Colonic mucosa (tissue), 4 donors: ENCODE results near the gene APBB2. TPM values are rescaled to one million over a fixed set of nuclear protein-coding genes. Genes with fewer than 3 reads are reported as not detected.
A peak's percentile ranks its signal among the peaks of the same experiment; 100 is the strongest.

Experiments
- DNase-seq: peaks from one replicate; pipeline ENCODE4 v3.0.0-alpha.2; 2020
- H3K27ac ChIP-seq: fragments of 200-600 bp; one replicate; pipeline ENCODE4 v1.8.0; 2021
- H3K27me3 ChIP-seq: fragments of 200-600 bp; one replicate; pipeline ENCODE4 v1.8.0; 2021
- H3K36me3 ChIP-seq: fragments of 200-600 bp; one replicate; pipeline ENCODE4 v1.8.0; 2021
- H3K4me1 ChIP-seq: fragments of 200-600 bp; one replicate; pipeline ENCODE4 v1.8.0; 2021; ENCODE audit warnings: mild to moderate bottlenecking
- H3K4me3 ChIP-seq: fragments of 200-600 bp; one replicate; pipeline ENCODE4 v1.8.0; 2021
- H3K9ac ChIP-seq, 2 donors: one replicate each; pipeline ENCODE4 v1.7.0; 2013; ENCODE audit warnings: control low read depth in 2 of 2, low read depth in 2 of 2, low read length in 2 of 2
- H3K9me3 ChIP-seq: fragments of 200-600 bp; one replicate; pipeline ENCODE4 v1.8.0; 2021
- CTCF ChIP-seq: fragments of 200-600 bp; IDR thresholded peaks from one replicate; pipeline ENCODE4 v1.8.0; 2022; ENCODE audit warnings: antibody characterized with exemption, mild to moderate bottlenecking
- intact Hi-C: fragments of 100-400 bp; cut with DNase I; formaldehyde crosslinking; loops from one replicate; pipeline ENCODE4 v1.14.1; 2022
- total RNA-seq, 2 donors: library from RNA; stranded (reverse); fragmentation: NEBNext Ultra II Directional in 1 of 2; extraction: Animal tissue kit (Norgen Biotek cat#: 25700) in 1 of 2; gene quantifications; one replicate each; pipeline ENCODE4 v1.2.1, GENCODE V29; 2021
- donor health status: healthy.
- donor health status: DM: no; HTN: no; CAD: no.
- donor health status: DM: no; HTN: no; CAD: no.

The APBB2 gene
- total RNA-seq, 2 donors from 2014 or later: 22.8 to 27.5 TPM

- intact Hi-C loops: loop anchor here (5.0 kb wide), 1 partner anchor 235 kb away; no protein-coding TSS in a partner anchor
- DNase-seq: peak; percentile 57
- Histone ChIP-seq H3K4me3 (peak overlapping the region; percentile 63), H3K9me3 (no peaks in the 10 kb centered on the region), H3K27me3 (no peaks in the 10 kb centered on the region), H3K4me1 (peaks cover 4% of the 10 kb centered on the region), H3K27ac (no peak overlapping the region), H3K9ac (peak overlapping the region in 1 of 2 donors; percentile 79), H3K36me3 (no peaks in the 10 kb centered on the region)
- peak; percentile 46 for TF ChIP-seq CTCF
These were observed 1.6 kb downstream of the APBB2 start for GRCh38 chr4:41212616-41213203.

GRCh38 chr4:41211951-41212615, 2.3 kb downstream of the APBB2 start:
- intact Hi-C loops: loop anchor here (5.0 kb wide), 1 partner anchor 235 kb away; no protein-coding TSS in a partner anchor
- no peak for DNase-seq
- Histone ChIP-seq H3K4me3 (no peak overlapping the region), H3K27me3 (no peaks in the 10 kb centered on the region), H3K27ac (no peak overlapping the region), H3K9ac (no peak overlapping the region), H3K4me1 (peaks cover 4% of the 10 kb centered on the region), H3K36me3 (no peaks in the 10 kb centered on the region), H3K9me3 (no peaks in the 10 kb centered on the region)
- TF ChIP-seq CTCF: no peak

GRCh38 chr4:41209901-41210300, 4.4 kb downstream of the APBB2 start:
- no peak overlapping the region for H3K4me3 ChIP-seq
- DNase-seq: no peak
- no peaks in the 10 kb centered on the region for H3K27me3 ChIP-seq
- intact Hi-C loops: loop anchor here (5.0 kb wide), 1 partner anchor 233 kb away; no protein-coding TSS in a partner anchor
- no peaks in the 10 kb centered on the region for H3K36me3 ChIP-seq
- peaks cover 3% of the 10 kb centered on the region for H3K4me1 ChIP-seq
- no peaks in the 10 kb centered on the region for H3K9me3 ChIP-seq
- peak overlapping the region; percentile 56 for H3K27ac ChIP-seq
- peak overlapping the region in 1 of 2 donors; percentile 47 for H3K9ac ChIP-seq
- TF ChIP-seq CTCF: no peak

- peak overlapping the region; percentile 11 for H3K4me3 ChIP-seq
- H3K9ac ChIP-seq: peak overlapping the region in 1 of 2 donors; percentile 47
- peak; percentile 71 for DNase-seq
- no peaks in the 10 kb centered on the region for H3K27me3 ChIP-seq
- H3K9me3 ChIP-seq: no peaks in the 10 kb centered on the region
- peaks cover 3% of the 10 kb centered on the region for H3K4me1 ChIP-seq
- no peak for TF ChIP-seq CTCF
- intact Hi-C loops: no loop called here
- H3K27ac ChIP-seq: peak overlapping the region; percentile 56
- no peaks in the 10 kb centered on the region for H3K36me3 ChIP-seq
These were observed 5.2 kb downstream of the APBB2 start for GRCh38 chr4:41209187-41209586.

GRCh38 chr4:41207291-41207831, 7.0 kb downstream of the APBB2 start:
- intact Hi-C loops: no loop called here
- Histone ChIP-seq H3K9me3 (no peaks in the 10 kb centered on the region), H3K9ac (no peak overlapping the region), H3K27ac (no peak overlapping the region), H3K4me3 (no peak overlapping the region), H3K36me3 (no peaks in the 10 kb centered on the region), H3K4me1 (peaks cover 3% of the 10 kb centered on the region), H3K27me3 (no peaks in the 10 kb centered on the region)
- no peak for DNase-seq
- no peak for TF ChIP-seq CTCF
